ENCODE measurements around the gene C1GALT1C1L. TPM values are rescaled to one million over a fixed set of nuclear protein-coding genes. Genes with fewer than 3 reads are reported as not detected.
"Not testable (repeated sequence)": the region's sequence is repeated elsewhere in the genome, so short reads cannot be mapped to it uniquely, and the experiment has no call there.

Gene C1GALT1C1L
- 0.49 TPM for total RNA-seq

GRCh38 chr2:43676322-43677050 is at the start of gene C1GALT1C1L:
TSS of gene C1GALT1C1L (minus strand) at chr2:43676429. CDS start at chr2:43676322, 107 bp downstream.
- peak; percentile 91 for ATAC-seq
- DNase-seq (ENCODE audit: low spot score), result peak; percentile 71
- intact Hi-C loops (cut with DNase I), result no loop called here

DNA sequence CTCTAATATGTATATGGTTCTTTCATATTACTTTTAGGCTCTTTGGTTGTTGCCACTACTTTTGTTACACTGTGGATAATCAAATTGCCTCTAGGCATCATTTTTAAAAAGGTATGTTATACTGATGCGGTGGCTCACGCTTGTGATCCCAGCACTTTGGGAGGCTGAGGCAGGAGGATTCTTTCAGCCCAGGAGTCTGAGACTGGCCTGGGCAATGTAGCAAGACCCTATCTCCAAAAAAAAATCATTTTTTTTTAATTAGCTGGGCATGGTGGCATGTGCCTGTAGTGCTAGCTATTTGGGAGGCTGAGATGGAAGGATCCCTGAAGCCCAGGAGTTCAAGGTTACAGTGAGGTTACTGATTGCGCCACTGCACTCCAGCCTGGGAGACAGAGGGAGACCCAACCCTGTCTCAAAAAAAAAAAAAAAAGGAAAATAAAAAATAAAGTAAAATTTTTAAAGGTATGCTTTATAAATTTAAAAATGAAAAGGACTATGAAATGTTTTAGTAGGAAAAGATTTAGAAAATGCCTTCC is 49.5 kb upstream of the C1GALT1C1L start:
- ATAC-seq, result no peak
- DNase-seq (ENCODE audit: low spot score), result no peak
- intact Hi-C loops (cut with DNase I), result no loop called here

GRCh38 chr2:43724728-43725526 is 48.7 kb upstream of the C1GALT1C1L start:
- ATAC-seq (no peak), DNase-seq (ENCODE audit: low spot score) (no peak)
- intact Hi-C loops (cut with DNase I), result no loop called here

DNA sequence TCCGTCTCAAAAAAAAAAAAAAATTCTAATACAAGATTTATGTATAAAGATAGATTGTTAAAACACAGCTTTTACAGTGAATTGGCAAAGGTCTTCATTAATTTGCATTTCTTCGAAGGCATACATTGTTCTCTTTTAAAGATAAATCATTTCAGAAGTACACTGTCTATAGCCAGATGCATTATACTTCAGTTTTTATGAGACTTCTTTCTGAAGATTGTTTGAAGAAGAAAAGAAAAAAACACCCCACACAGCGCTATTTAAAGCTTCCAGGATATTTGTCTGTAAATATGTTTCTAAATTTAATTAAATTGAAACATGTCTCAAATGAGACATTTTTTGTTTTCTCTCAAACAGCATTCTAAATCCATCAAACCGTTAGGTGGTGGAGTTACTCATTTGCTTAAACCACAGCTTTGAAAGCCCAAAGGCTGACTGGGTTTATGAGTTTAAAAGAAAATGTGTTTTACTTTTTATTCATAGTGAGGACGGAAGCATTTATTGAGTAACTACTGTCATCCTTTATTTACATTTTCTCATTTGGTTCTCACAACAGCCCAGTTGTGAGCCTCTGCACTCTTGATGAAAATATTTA is 42.4 kb upstream of the C1GALT1C1L start:
- no peak for ATAC-seq

DNA sequence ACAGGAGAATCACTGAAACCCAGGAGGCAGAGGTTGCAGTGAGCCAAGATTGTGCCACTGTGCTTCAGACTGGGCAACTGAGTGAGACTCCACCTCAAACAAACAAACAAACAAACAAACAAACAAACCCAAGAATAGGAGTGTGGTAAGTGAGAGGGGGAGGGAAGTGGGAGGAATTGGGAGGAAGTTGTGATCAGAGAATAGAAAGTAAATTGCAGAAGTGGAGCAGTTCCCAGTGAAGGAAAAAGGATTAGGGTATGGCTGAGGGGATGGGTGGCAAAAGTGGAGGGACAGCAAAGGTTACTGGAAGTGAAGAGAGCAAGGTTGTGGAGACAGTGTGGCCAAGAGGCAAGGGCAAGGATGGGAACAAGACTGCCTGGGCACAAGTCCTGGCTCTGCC is 41.1 kb upstream of the C1GALT1C1L start:
- intact Hi-C loops (cut with DNase I), result no loop called here
- DNase-seq (ENCODE audit: low spot score) (no peak), ATAC-seq (no peak)

More for the DNA sequence above, 42.4 kb upstream of the C1GALT1C1L start:
- intact Hi-C loops (cut with DNase I), result no loop called here
- no peak for DNase-seq (ENCODE audit: low spot score)

DNA sequence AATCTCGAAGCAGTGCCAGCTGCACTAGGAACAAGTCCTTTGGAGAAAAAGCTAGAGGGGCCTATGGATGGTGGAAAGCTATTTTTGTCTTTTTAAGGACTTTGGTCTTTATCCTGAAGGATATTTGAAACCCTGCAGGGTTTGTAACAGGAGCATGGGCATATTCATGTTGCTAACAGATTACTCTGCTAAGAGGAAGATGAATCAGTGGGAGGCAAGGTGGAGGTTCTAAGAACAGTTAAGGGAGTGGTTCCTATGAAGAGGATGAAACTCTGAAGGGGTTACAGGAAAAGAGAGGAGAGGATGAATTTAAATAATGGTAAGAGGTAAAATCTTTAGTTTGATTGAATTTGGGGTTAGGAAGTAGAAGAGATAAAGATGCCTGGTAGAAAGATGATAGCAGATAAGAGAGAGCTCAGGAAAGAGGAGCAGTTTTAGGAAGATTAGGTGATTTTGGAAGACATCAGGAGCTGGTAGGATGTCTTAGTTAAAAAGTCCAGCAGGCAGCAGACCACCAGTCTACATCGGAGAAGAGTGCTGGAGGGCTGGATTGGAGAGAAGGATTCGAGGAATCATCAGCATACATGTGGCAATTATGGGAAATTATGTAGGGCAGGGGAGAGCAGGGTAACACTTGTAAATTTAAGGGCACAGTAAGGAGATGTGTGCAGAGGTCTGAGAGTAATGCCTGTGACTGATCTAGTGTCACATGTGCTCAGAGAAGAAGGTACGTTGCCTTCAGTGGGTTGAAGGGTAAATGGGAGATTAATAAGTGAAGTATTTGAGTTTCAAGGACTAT is 39.3 kb upstream of the C1GALT1C1L start:
- intact Hi-C loops (cut with DNase I), result no loop called here
- DNase-seq (ENCODE audit: low spot score), result no peak
- no peak for ATAC-seq

DNA sequence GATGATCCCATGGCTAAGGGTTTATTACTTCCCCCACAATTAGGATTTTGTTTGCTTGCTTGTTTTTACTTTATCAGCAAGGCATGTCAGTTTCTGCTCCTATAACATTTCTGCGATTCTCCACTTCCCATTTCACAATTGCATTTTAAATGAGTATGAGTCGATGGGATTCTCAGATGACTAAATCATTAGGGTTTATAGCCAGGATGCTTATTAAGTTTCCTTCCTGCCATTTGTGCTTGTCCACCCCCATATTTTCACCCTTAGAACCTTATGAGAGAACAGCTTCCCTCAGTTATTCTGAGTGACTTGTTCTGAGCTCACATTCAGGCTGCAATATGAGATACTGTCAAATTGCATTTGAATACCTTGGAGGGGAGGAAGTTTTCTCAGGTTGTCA is 37.9 kb upstream of the C1GALT1C1L start:
- ATAC-seq (no peak), DNase-seq (ENCODE audit: low spot score) (no peak)
- intact Hi-C loops (cut with DNase I), result no loop called here

DNA sequence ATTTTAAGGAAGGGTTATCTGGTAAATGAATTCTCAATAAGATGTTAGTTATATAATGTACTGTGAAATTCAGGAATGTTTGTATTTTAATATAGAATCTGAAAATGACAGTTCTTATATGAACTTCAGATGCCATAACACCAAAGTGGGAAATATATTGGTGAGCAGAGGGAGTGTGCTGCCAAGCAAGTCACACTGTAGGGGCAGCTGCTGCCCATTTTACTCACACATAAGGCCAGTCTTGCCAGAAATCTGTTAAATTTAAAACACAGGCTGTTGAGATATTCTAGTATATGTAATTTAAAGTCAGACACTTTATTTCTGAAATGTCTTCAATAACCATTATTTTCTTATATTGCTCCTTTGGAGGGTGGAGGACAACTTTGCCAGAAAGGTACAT is 34.6 kb upstream of the C1GALT1C1L start:
- ATAC-seq (no peak), DNase-seq (ENCODE audit: low spot score) (no peak)
- intact Hi-C loops (cut with DNase I), result no loop called here

DNA sequence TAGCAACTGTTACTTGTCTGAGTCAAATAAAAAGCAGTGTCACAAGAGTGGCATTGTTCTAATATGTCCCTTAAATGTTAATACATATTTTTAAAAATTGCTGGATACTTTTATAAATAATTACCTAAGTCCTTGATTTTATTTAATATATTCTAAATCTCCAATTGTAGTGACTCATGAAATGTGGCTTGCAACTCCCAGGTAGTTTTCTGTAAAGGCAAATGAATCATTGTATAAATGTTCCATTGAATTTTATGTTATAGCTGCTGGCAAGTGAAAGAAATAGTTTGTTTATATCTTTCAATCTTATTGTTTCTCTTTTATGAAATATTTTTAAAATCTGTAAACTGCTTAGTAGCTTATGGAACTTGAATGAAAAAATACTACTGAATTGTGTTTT is 32.7 kb upstream of the C1GALT1C1L start:
- no peak for ATAC-seq
- intact Hi-C loops (cut with DNase I), result no loop called here
- DNase-seq (ENCODE audit: low spot score), result no peak

DNA sequence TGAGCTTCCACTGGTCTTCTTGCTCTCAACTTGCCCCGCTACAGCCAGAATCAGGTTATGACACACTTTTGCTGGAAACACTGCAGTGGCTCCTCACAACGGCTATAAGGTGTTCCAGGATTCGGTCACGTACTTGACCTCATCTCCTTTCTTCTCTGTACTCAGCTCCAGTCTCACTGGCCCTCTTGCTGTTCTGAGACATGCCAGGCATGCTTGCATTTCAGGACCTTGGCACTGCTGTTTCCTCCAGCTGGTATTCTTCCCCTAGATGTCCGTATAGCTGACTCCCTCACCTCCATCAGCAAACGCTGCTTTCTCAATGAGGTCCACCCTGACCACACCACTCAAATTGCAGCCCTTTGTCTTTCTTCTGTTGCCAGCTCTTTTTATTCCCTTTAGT is 31.9 kb upstream of the C1GALT1C1L start:
- intact Hi-C loops (cut with DNase I), result no loop called here
- DNase-seq (ENCODE audit: low spot score) (no peak), ATAC-seq (no peak)

DNA sequence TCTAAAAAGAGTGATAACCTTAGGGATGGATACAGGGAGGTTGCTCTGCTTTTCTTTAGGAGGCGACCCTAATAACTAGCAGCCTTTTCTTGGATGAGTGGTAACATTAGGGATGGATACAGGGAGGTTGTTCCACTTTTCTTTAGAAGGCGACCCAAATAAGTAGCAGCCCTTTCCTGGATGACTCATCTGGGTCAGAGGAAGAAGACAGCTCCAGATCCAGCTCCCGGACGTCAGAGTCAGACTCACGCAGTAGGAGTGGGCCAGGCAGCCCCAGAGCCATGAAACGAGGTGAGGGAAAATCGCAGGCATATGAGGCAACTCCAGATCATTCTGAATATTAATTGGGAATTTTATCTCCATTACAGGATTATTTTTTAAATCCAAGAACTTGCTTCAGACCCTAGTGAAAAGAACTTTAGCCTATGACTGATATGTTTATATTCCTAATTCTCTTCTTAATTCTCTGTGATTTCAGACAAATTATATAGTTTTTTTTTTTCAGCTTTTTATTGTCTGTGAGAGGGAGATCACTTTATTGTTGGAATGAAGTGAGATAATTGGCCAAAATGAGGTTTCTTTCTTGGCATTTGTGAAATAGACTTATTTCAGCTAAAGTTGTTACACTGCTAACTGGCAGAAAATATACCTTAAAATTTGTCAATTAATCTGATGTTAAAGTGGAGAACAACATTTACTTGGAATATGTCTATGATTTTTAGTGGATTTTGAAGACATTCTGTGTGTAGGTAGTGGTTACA is 31.2 kb upstream of the C1GALT1C1L start:
- peak; percentile 61 for DNase-seq (ENCODE audit: low spot score)
- ATAC-seq, result peak; percentile 90
- intact Hi-C loops (cut with DNase I), result no loop called here

DNA sequence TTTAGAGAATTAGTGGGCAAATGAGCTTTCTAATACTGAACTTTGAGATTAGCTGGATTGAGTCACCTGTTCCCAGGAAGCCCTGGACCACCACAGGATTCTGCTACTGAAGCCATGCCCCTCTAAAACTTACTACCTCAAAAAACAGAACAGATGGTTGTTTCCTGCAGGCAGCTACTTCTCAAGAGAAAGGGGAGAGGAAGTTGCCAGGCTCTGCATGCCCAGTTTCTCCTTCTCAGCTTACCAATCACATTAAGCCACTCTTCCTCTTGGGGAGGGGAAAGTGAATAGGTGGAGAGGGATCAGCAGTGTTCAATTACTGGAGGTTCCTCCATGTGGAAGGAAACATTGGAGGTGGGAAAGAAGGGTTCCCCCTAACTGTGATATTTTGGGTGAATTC is 24.9 kb upstream of the C1GALT1C1L start:
- ATAC-seq, result no peak
- DNase-seq (ENCODE audit: low spot score), result no peak
- intact Hi-C loops (cut with DNase I), result no loop called here

- intact Hi-C loops (cut with DNase I), result no loop called here
- DNase-seq (ENCODE audit: low spot score) (no peak), ATAC-seq (peak; percentile 34)
Observed at GRCh38 chr2:43699761-43700160, 23.5 kb upstream of the C1GALT1C1L start.

- ATAC-seq; intact Hi-C loops (cut with DNase I); DNase-seq (ENCODE audit: low spot score): not testable (repeated sequence)
Observed at GRCh38 chr2:43698140-43698539, 21.9 kb upstream of the C1GALT1C1L start.

GRCh38 chr2:43692428-43692994 is 16.3 kb upstream of the C1GALT1C1L start:
- ATAC-seq (no peak), DNase-seq (ENCODE audit: low spot score) (no peak)
- intact Hi-C loops (cut with DNase I), result no loop called here

DNA sequence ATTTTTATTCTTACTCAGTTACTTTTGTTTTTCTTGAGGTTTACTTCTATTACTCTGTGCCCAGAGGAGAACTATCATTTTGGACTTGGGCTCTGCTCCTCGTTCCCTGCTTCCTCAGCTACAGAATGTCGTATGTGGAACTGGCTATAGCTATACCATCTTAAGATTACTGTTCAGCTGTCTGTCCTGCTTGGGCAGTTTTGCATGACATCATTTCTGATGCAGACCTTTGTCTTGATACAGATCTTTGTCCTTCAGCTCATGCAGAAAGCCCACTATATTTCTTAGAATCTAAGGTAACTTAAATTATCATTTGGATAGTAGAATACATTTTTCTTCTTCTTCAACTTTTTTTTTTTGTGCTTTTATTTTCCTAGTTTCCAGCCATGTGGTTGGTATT is 13.8 kb upstream of the C1GALT1C1L start:
- ATAC-seq (no peak), DNase-seq (ENCODE audit: low spot score) (no peak)
- intact Hi-C loops (cut with DNase I), result no loop called here

GRCh38 chr2:43685357-43685756 is 9.1 kb upstream of the C1GALT1C1L start:
- DNase-seq (ENCODE audit: low spot score), result no peak
- ATAC-seq, result no peak
- intact Hi-C loops (cut with DNase I), result no loop called here

DNA sequence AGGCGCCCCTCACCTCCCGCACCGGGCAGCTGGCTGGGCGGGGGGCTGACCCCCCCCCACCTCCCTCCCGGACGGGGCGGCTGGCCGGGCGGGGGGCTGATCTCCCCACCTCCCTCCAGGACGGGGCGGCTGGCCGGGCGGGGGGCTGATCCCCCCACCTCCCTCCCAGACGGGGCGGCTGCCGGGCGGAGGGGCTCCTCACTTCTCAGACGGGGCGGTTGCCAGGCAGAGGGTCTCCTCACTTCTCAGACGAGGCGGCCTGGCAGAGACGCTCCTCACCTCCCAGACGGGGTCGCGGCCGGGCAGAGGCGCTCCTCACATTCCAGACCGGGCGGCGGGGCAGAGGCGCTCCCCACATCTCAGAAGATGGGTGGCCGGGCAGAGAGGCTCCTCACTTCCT is 1.6 kb upstream of the C1GALT1C1L start:
- ATAC-seq; intact Hi-C loops (cut with DNase I); DNase-seq (ENCODE audit: low spot score): not testable (repeated sequence)
